K562 (cell line): ENCODE data around the gene NEDD4L. TPM values are rescaled to one million over a fixed set of nuclear protein-coding genes. Genes with fewer than 3 reads are reported as not detected.

Experiments used
- ATAC-seq: fragments of 200-7000 bp; cut with Tn5 transposase; 3 replicates; pipeline ENCODE4 v1.9.1; 2020; ENCODE audit warnings: moderate library complexity
- BruUV-seq: library from RNA; stranded (reverse); fragments of 400-500 nt; replicated peaks from 2 replicates; lab custom pipeline; 2021; lab: Mats Ljungman, UMichigan
- CTCF ChIA-PET: fragments of 300-600 bp; formaldehyde crosslinking; extraction: SDS; loops from one replicate; lab custom pipeline; 2021; ENCODE audit warnings: low intra/inter-chr PET ratio; lab: Yijun Ruan, JAX
- POLR2A ChIA-PET: fragments of 300-600, 350-650 bp; sonication (Branson Sonifier 250); formaldehyde crosslinking; extraction: SDS; loops from one replicate; lab custom pipeline; 2021; ENCODE audit warnings: antibody characterized with exemption, inconsistent platforms; lab: Yijun Ruan, JAX
- DNase-seq, 4 experiments: peaks; one replicate each; pipeline versions ENCODE4 v3.0.0 to v3.0.0-alpha.2; 2011 to 2018; ENCODE audit warnings: low spot score in 3 of 4, mixed read lengths in 3 of 4; ENCODE audit errors: extremely low read depth in 1 of 4
- FAIRE-seq: peaks from 2 replicates; lab custom pipeline; 2011; peaks lifted over from hg19 to GRCh38; lab: Jason Lieb, UNC
- H2AFZ ChIP-seq: 2 replicates; pipeline ENCODE4 v1.6.0; 2011; ENCODE audit warnings: low read depth, low read length, control low read depth, inconsistent platforms
- H3K27ac ChIP-seq: fragments of 200-600 bp; 3 replicates; pipeline ENCODE4 v1.8.0; 2011; ENCODE audit warnings: low read depth, mild to moderate bottlenecking, control low read depth, inconsistent platforms, low read length, moderate library complexity, mixed read lengths; ENCODE audit errors: extremely low read depth
- H3K27me3 ChIP-seq, 2 experiments: fragments of 300-600 bp in 1 of 2; 2 replicates in 1 of 2; 3 replicates in 1 of 2; pipeline versions ENCODE4 v1.6.0 to v1.8.0; 2011; ENCODE audit warnings: inconsistent platforms in 2 of 2, low read length in 2 of 2, mild to moderate bottlenecking in 1 of 2, mixed read lengths in 1 of 2, moderate library complexity in 1 of 2; ENCODE audit not compliant: control insufficient read depth in 2 of 2, insufficient read depth in 2 of 2
- H3K36me3 ChIP-seq: fragments of 300-600 bp; 3 replicates; pipeline ENCODE4 v1.8.0; 2011; ENCODE audit warnings: mild to moderate bottlenecking, low read length, inconsistent platforms; ENCODE audit not compliant: control insufficient read depth, insufficient read depth
- H3K4me1 ChIP-seq, 2 experiments: fragments of 200-600 bp in 1 of 2; replicated peaks in 1 of 2; 2 replicates in 1 of 2; 3 replicates in 1 of 2; pipeline versions ENCODE4 v1.5.1 to v1.8.0; 2011; ENCODE audit warnings: inconsistent platforms in 2 of 2, low read length in 2 of 2, mild to moderate bottlenecking in 1 of 2, mixed read lengths in 1 of 2, moderate library complexity in 1 of 2; ENCODE audit not compliant: control insufficient read depth in 2 of 2, insufficient read depth in 2 of 2
- H3K4me2 ChIP-seq: 2 replicates; pipeline ENCODE4 v1.6.1; 2011; ENCODE audit warnings: low read length, control low read depth, inconsistent platforms, mixed read lengths; ENCODE audit not compliant: insufficient read depth
- H3K4me3 ChIP-seq: fragments of 200-600 bp; sonication (generic), shearing (Covaris generic); 2 replicates; pipeline ENCODE4 v1.5.1; 2016; ENCODE audit warnings: control low read depth, inconsistent platforms
- H3K79me2 ChIP-seq: fragments of 200-600 bp; 3 replicates; pipeline ENCODE4 v1.8.0; 2011; ENCODE audit warnings: low read length, inconsistent platforms; ENCODE audit not compliant: control insufficient read depth, insufficient read depth
- H3K9ac ChIP-seq, 2 experiments: 2 replicates each; pipeline versions ENCODE4 v1.6.0 to v1.6.1; 2011; ENCODE audit warnings: low read depth in 2 of 2, low read length in 2 of 2, control low read depth in 1 of 2, inconsistent platforms in 1 of 2, mild to moderate bottlenecking in 1 of 2, mixed read lengths in 1 of 2; ENCODE audit not compliant: insufficient read depth in 1 of 2
- H3K9me1 ChIP-seq: one replicate; pipeline ENCODE4 v1.6.0; 2011; ENCODE audit warnings: inconsistent platforms, mild to moderate bottlenecking, low read length, moderate library complexity; ENCODE audit not compliant: control insufficient read depth, insufficient read depth
- H3K9me3 ChIP-seq: replicated peaks from 2 replicates; pipeline ENCODE4 v1.5.1; 2011; ENCODE audit warnings: low read depth, low read length, inconsistent platforms; ENCODE audit not compliant: control insufficient read depth, insufficient read depth
- H4K20me1 ChIP-seq: replicated peaks from 2 replicates; pipeline ENCODE4 v1.6.1; 2011; ENCODE audit warnings: low read length, inconsistent platforms, mixed read lengths; ENCODE audit not compliant: control insufficient read depth, insufficient read depth
- ATF7 ChIP-seq: fragments of 450-650 bp; IDR thresholded peaks from 2 replicates; pipeline ENCODE4 v1.7.1; 2014; ENCODE audit warnings: mild to moderate bottlenecking, moderate library complexity
- BRF1 ChIP-seq: IDR thresholded peaks from 3 replicates; pipeline ENCODE4 v1.6.1; 2011; ENCODE audit warnings: borderline replicate concordance, mild to moderate bottlenecking; ENCODE audit not compliant: insufficient read length; ENCODE audit errors: extremely low read depth
- CBFA2T3 ChIP-seq: fragments of 450-650 bp; IDR thresholded peaks from 2 replicates; pipeline ENCODE4 v1.6.1; 2017
- EHMT2 ChIP-seq: fragments of 450-650 bp; IDR thresholded peaks from 2 replicates; pipeline ENCODE4 v1.6.1; 2018; ENCODE audit warnings: antibody characterized with exemption
- NCOA4 ChIP-seq: fragments of 450-650 bp; IDR thresholded peaks from 2 replicates; pipeline ENCODE4 v1.6.1; 2018; ENCODE audit warnings: mild to moderate bottlenecking; ENCODE audit not compliant: partially characterized antibody
- NCOA6 ChIP-seq: fragments of 450-650 bp; IDR thresholded peaks from 2 replicates; pipeline ENCODE4 v1.6.1; 2017; ENCODE audit warnings: mild to moderate bottlenecking
- SNAPC5 ChIP-seq: fragments of 250-450 bp; sonication (Bioruptor Pico); IDR thresholded peaks from 2 replicates; pipeline ENCODE4 v1.8.0; 2021; ENCODE audit warnings: moderate library complexity, mild to moderate bottlenecking, inconsistent platforms
- VEZF1 ChIP-seq: fragments of 200-800 bp; sonication (Bioruptor generic); IDR thresholded peaks from 2 replicates; pipeline ENCODE4 v1.6.1; 2017; ENCODE audit warnings: missing genetic modification characterization, missing compliant biosample characterization
- ZBED1 ChIP-seq: IDR thresholded peaks from 2 replicates; pipeline ENCODE4 v1.6.1; 2014
- ZNF124 ChIP-seq: sonication (generic); formaldehyde crosslinking; IDR thresholded peaks from 2 replicates; pipeline ENCODE4 v1.8.1; 2022; ENCODE audit warnings: missing genetic modification reagents
- ZNF764 ChIP-seq: fragments of 250-450 bp; sonication (Bioruptor Pico); IDR thresholded peaks from 2 replicates; pipeline ENCODE4 v1.4.0; 2020; ENCODE audit warnings: low read depth, mild to moderate bottlenecking, moderate library complexity
- WGBS: fragments of 100-300 bp; shearing (Covaris generic); methylation state at CpG from one replicate; pipeline ENCODE4 v1.1.6; 2016; ENCODE audit warnings: low coverage, mixed read lengths; ENCODE audit not compliant: insufficient coverage; ENCODE audit errors: missing lambda C conversion rate; 5-methylcytosine and 5-hydroxymethylcytosine counted together
- in situ Hi-C: fragments of 300-500 bp; cut with MboI; formaldehyde crosslinking; loops from 4 replicates; pipeline ENCODE4 v1.15.0; 2018; ENCODE audit warnings: inconsistent platforms, mixed read lengths
- intact Hi-C: fragments of 100-400 bp; cut with micrococcal nuclease; formaldehyde crosslinking; loops from 2 replicates; pipeline ENCODE4 v1.14.2; 2022
- polyA plus RNA-seq, 8 experiments: library from polyadenylated mRNA; depleted of rRNA in 4 of 8; stranded (reverse) in 5 of 8; unstranded in 3 of 8; fragments of >200 nt; fragmentation: Nextera tagmentation in 2 of 8; fragmentation: Illumina TruSeq in 1 of 8; extraction: Ambion mirVana in 2 of 8; extraction: Trizol in 1 of 8; gene quantifications; 2 replicates each; pipeline versions ENCODE4 v1.2.1 to v1.2.3, GENCODE V29; 2011 to 2014; ENCODE audit warnings: inconsistent platforms in 1 of 8, missing spikeins in 1 of 8
- total RNA-seq, 7 experiments: library from RNA; depleted of rRNA in 6 of 7; stranded (reverse); fragments of >200 nt in 6 of 7; fragmentation: Illumina TruSeq in 2 of 7; extraction: Trizol in 2 of 7; gene quantifications; 2 replicates each; pipeline versions ENCODE4 v1.2.1 to v1.2.3, GENCODE V29; 2011 to 2021; ENCODE audit warnings: low replicate concordance in 1 of 7
- TF ChIP-seq, protein P1 (sequence below): fragments of 450-650 bp; formaldehyde crosslinking; IDR thresholded peaks from 2 replicates; pipeline ENCODE4 v1.4.0; 2020; ENCODE audit warnings: mild to moderate bottlenecking

NEDD4L gene
- total and polyA plus RNA-seq, 9 of the 15 experiments (the other 6 are each of a cell fraction or from before 2014, with no cell fraction given): 8.1 to 33.4 (median 19.9) TPM

DNA sequence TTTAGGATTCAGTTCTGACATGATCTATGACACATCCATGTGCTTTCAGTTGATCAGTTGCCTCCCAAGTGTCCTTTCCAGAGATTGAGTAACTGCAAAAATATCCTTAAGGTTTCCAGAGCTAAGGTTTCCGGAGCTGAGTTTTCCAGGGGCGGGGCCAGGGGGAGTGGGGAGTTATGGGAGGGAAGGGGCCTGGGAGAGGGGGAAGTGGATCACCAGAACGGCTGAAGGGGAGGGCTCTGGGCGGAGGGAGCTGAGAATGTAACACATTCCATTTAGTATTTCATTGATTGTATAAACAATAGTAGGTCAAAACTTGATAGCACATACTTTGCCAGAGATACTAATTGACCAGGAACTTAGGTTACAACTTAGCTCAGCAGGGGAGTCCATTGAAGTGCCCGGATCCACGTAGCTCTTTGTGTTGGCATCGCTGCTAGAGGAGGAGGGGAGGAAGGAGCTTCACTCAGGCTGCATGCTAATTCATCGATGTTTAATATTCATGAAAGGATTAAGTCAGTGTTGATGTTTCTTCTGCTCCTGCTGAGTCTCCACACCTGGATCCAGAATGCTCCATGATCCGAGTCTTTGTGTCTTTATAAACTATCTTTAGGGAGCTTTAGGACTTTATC lies 295.1 kb downstream of the NEDD4L start:
- Histone ChIP-seq H3K9me1 (no peaks in the 10 kb centered on the region), H3K4me3 (no peak overlapping the region), H3K36me3 (no peaks in the 10 kb centered on the region), H3K4me1 (no peaks in the 10 kb centered on the region), H3K9ac (no peak overlapping the region), H4K20me1 (no peaks in the 10 kb centered on the region), H3K27ac (no peak overlapping the region), H3K9me3 (no peaks in the 10 kb centered on the region), H3K27me3 (no peaks in the 10 kb centered on the region), H2AFZ (no peak overlapping the region), H3K4me2 (no peak overlapping the region), H3K79me2 (no peaks in the 10 kb centered on the region)
- CTCF ChIA-PET: no interaction called here
- WGBS: 83% methylated on average over 3 of the region's 9 CpGs
- in situ Hi-C loops: no loop called here
- DNase-seq (no peak), ATAC-seq (no peak), FAIRE-seq (no peak)
- BruUV-seq: no TSS peak
- intact Hi-C loops: no loop called here
- POLR2A ChIA-PET: interaction anchor here (0.6 kb wide), 1 partner anchor 16 kb away, joined by 3 read pairs; no protein-coding TSS in a partner anchor
- TF ChIP-seq, protein P1, sequence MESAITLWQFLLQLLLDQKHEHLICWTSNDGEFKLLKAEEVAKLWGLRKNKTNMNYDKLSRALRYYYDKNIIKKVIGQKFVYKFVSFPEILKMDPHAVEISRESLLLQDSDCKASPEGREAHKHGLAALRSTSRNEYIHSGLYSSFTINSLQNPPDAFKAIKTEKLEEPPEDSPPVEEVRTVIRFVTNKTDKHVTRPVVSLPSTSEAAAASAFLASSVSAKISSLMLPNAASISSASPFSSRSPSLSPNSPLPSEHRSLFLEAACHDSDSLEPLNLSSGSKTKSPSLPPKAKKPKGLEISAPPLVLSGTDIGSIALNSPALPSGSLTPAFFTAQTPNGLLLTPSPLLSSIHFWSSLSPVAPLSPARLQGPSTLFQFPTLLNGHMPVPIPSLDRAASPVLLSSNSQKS (CRISPR knock-in tag): no peak
- no peak for TF ChIP-seq CBFA2T3
- no peak for TF ChIP-seq ZNF124 (CRISPR knock-in tag)
- no peak for TF ChIP-seq ZNF764 (CRISPR knock-in tag)
- TF ChIP-seq NCOA4: no peak
- no peak for TF ChIP-seq ZBED1
- TF ChIP-seq NCOA6: no peak
- no peak for TF ChIP-seq SNAPC5 (CRISPR knock-in tag)
- TF ChIP-seq ATF7: no peak
- TF ChIP-seq EHMT2: no peak
- no peak for TF ChIP-seq BRF1
- no peak for TF ChIP-seq VEZF1 (CRISPR knock-in tag)
